NOMO-1 treated with dmso at 0.1 percent for 144 hours (cell line): ENCODE data around the gene GPR87.

Experiments used
- DNase-seq: peaks from one replicate; lab custom pipeline; 2025; ENCODE audit not compliant: unreplicated experiment; lab: John Stamatoyannopoulos, UW

The GPR87 gene

DNA sequence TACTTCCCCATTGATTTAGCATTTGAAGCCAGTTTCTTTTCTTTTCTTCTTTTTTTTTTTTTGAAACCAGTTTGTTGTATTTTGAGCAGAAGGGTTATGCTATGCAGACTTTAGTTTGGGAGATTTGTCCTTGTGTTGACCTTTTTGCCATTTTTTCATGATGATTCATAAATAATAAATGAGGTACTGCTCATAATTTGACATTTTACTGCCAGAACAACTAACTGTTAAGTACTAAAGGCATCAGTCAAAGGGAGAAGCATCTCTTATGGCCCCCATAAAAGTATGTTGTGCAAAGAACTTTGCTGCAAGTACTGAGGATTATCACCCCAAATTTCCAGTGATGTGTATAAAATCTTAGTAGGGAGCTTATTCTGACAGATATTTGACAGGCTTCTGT lies 1.7 kb upstream of the GPR87 start:
- no peak for DNase-seq

DNA sequence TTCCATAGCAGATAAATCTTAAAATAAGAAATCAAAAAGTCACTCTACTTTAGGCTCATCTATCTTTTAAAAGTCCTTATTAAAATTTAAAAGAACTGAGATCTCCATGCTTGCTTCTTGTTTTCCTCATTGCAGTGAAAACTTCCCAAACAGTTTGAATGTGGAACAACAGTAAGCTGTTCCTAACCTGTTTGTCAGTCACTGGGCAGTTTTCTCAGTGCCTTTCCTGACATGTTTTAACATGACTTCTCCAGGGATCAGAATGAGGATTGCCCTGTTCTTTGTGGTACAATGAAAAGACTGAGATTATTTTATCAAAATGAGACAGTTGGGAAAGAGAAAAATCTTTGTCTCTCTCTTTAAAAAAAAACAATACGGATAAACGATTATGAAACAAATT lies 774 bp downstream of the GPR87 start:
- DNase-seq = no peak

DNA sequence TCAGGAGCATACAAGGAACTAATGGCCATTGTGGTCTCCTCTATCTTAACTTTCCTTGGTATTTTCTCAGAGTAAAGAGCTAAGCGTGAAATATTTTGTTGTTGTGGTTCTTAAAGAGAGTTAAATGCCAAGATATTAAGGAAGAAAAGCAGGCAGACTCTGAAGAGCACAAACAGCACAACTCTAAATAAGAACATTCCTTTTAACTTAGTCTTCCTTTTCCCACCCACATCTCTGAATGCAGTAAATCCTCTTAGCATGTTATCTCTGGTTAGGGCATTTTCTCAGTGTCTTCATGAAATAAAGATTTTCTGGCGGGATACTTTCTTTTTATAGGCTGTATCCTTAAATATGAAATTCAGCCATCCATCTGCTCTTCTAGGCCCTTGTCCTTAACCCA lies 1.5 kb downstream of the GPR87 start:
- no peak for DNase-seq

DNA sequence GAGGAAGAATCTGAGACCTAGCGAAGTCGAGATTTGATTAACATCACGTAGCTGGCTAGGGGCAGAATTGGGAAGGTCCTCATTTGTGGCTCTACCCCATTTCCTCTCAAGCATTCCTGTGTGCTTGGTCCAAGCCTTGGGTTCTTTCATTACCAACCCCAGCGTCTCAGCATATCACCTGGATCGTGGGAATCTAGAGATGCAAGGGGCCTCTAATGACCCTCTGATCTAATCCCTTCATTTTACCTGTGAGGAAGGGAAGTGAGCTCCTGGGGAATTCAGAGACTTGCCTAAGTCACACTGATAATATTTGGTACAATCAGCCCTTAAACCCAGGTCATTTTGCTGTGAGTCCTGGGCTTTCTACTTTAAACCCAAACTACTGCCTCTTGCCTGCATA lies 2.0 kb downstream of the GPR87 start:
- DNase-seq = no peak

DNA sequence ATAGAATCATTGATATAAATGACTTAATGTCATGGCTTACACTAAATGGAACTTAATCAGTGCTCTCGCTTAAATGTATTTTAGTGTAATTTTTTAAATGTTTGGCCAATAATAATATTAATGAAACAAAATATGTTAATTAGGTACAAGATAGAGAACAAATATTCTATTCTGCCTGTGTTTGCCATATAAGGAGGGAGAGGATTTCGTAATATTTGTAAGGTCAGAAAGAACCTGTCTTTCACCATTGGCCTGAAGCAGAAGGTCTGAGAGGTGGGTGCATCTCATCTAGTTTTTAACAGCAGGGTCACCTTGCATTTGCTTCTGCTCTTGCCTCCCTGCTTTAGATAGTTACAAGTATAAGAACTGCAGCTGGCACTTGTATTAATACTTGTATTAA lies 2.5 kb downstream of the GPR87 start:
- no peak for DNase-seq

DNA sequence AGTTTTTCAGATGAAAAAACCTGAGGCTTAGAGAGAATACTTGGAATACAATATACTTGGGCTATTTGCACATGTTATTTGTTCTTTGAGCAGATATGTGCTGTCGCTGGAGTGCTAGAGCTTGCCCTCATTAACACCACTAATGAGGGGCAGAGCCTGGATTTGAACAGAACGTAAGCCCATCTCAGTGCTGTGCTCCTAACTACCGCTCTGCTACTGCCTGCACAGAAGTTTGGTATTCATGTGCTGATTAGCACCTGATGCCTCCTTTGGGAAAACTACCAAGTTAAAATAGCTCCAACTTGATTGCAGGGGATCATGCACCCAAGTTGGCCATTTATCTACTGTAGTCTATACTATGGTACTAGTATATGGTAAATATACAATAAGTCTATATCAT lies 3.6 kb downstream of the GPR87 start:
- no peak for DNase-seq

DNA sequence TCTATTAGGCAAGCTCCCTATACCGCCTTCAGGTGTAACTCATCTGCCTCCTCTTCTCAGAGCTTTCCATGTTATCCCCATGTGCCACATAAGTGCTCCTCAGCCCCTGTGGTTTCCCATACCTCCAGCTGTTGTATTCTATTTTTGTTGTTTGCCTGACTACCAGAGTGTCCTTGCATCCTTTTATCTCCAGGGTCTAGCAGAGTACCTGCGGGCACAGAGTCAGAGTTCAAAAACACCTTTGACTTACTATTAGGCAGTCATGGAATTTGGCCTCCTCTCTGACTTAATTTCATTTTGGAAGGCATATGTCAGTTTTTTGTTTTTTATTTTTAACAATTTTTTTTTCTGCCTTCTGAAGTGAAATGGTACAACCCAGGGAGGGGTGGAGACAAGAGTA lies 7.1 kb downstream of the GPR87 start:
- DNase-seq = no peak

DNA sequence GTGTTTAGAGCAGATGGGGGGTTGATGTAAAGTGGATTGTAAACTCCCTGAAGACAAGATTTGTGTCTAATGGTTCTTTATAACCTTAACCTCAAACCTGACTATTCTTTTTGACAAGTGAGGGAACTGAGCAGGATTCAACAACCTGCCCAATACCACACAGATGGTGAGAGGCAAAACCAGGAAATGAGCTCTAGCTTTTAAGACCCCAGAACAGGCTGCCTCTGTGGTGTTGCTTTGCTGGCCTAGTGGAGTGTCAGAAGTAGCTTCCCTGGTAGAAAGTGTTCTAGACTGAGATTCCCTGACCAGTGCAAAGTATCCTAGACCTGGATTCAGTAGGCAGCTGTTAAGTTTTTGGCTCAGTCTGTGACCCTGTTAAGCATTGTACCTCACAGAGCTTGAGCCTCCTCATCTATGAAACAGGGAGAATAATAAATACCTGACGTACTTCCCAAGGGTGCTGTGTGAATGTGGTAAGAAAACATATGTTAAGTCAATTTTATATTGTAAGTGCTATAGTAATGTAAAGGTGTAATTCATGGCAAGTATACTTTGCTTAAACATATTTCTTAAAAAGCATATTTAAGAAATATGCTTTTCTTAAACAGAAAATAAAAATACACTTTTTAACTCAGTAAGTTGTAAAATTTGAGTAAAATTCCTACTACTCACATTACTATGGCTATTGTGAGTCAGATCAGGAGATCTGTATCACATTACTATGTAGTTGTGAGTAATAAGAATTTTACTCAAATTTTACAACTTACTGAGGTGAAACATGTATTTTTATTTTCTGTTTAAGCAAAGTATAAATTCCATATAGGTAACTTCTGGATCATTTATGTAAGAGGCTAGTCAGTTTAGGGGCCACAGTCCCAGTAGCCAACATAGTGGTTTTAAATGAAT lies 8.8 kb downstream of the GPR87 start:
- DNase-seq = no peak

DNA sequence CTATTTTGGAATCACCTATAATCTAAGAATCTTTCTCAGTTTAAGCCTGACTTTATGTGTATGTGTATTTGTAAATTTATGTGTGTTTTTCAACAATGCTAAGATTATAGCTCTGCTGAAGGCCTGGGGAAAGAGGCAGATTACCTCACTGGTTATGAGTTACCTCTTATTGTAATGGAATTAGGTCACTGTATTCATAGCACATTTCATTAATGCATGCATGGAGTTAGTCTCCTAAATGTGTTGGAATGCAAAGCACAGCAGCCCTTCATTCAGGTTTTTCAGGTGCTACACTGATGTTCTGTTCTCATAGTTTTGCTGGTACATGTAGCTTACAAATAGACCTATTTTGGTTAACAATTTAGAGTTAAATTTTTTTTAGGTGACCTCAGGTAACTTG lies 9.5 kb downstream of the GPR87 start:
- no peak for DNase-seq

DNA sequence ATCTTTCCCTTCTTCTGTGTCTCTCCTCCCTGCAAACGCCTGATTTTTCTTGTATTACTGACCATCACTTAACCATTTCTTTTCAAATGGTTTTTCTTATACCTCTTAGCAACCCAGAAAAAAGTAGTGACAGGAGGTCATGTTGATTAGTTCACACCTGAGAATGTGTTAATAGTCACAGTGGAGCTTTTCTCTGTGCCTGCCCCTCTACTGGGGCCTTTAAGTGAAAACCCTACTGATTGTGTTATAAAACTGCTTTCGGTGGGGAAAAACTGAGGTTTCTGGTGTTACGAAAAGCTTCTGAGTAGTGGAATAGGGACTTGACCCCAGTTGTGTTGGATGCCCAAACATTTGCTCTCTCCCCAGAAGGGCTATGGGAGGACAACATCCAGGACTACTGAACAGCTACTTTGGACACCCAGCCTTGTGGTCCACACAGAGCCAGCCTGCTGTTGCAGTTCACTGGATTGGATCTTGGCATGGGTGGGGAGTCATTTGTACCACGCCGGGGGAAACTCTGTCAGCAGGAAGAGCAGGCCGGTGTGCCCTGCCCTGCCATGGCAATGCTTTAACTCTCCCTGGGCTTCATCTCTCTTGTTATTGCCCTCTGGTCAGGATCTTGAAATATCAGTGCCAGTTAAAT lies 10.3 kb downstream of the GPR87 start:
- DNase-seq = no peak

DNA sequence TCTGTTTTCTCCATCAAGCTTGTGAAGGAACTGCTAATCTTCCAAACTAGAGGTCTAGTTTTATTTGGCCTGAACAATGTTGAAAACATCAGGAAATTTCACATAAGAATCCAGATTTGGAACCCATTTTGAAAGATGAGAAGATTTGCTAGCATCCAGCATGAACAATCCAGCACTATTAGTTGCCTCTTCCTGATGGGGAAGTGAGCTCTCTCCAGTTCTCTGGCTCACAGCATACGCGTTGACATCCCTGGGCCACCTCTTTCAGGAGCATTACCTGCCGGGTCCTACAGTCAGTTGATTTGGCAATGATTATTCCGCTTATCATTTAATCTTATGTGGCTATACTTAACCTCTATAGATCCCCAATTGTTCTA lies 10.9 kb downstream of the GPR87 start:
- no peak for DNase-seq

DNA sequence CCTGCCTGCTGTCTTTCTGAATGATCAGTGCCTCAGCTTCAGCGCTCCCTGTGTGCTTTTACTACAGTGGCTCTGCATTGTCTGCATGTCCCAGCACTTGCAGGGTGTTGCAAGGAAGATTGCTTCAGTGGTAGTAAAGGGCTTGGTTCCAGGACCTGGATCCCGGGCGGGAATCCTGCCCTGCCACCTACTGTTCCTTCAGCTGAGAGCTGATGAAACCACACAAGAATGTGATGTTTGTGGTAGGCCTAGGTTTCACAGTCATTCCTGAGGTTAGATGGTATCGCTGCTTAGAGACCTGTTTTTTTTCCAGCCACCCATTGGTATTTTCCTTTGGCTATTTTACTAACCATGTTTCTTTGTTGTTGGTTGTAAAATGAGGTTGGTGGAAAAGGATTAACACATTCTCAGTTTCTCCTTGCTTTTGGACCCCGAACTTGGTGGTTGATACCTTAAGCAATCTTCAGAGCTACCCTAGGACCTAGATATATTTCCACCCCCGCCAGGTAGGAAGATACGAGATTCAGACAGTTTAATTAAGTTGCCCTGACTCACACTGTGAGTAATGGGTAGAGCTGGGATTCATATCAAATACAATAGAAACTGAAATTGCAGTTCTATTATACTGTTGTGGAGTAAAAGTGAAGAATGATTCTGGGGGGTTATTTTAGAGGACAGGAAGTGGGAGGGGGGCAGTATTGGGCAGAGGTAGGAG lies 11.4 kb downstream of the GPR87 start:
- DNase-seq = no peak

DNA sequence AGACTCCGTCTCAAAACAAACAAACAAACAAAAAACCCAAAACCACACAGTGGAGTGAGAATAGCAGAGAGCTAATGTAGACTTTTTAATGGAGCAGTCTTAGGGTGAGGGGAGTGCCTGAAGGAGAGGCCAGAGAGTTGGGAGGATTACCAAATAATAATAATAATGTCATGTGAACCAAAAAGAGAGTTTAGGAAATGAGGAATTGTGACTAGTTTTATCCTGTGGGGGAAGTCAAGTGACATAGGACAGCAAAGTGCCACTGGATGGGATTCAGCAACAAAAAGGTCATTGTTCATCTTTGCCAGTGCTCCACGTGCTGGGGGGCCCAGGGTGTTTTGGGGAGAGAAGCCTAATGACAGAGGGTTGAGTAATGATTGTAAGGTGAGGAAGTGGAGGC lies 12.9 kb downstream of the GPR87 start:
- DNase-seq = no peak

DNA sequence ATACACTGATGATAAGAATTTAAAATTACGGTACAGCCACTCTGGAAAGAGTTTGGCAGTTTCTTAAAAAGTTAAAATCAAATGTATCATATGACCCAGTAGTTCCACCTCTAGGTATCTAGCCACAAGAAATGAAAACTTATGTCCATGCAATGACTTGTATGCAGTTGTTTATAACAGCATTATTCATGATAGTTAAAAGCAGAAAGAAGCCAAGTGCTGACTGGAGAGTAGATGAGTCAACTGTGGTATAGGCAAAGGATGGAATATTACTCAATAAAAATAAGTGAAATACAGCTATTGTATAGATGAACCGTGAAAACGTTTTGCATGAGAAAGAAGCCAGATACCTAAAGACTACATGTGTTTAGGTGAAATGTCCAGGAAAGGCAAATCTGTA lies 14.8 kb downstream of the GPR87 start:
- DNase-seq = no peak

DNA sequence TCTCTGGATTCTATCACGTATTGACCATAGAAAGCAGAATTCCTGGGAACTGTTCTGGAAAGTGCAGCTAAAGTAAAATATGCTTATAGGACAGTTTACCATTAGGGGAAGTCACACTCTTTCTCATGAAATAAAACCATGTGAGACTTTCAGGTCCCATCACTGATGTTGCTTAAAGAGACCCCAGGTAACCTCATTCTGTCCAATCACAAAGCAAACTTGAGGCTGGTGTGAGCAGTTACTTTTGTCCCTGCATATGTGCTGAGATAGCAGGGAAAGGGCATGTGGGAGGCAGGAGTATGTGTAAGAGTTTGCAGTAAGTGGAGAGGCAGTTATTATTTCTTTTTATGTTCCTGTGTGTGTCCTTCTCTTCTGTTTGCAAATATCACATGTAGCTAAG lies 16.1 kb downstream of the GPR87 start:
- DNase-seq = no peak

DNA sequence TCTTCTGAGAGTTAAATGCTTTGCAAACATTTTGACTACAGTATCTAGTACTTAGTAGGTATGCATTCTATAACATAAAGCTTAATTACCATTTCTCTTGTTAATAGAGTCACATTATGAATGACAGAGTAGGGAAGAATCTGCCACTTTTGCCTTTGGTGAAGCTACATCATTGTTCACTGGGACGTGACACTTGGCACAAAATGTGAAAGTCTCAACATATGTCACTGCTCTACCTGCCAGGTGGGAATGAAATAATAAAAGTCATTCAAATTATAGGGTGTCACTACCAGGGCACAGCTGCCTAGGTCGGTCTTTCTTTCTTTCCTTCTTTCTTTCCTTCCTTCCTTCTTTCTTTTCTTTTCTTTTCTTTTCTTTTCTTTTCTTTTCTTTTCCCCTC lies 17.6 kb downstream of the GPR87 start:
- DNase-seq = no peak

DNA sequence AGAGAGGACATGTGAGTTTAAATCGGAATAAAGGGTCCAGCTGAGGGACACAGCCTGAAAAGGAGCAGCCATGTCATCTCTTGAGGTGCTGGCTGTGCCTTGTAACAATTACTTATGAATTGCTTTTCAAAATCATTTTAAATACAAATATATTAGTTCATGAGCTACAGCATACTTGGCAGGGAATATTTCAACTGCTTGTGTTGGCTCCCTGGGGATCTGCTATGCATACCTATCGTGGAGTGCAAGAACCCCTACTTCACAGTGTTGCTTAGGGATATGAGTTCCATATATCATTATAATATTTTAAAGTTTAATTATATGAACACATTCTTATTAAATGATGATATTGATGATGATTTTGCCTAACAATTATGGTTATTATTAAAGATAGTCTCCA lies 19.2 kb downstream of the GPR87 start:
- DNase-seq = no peak

DNA sequence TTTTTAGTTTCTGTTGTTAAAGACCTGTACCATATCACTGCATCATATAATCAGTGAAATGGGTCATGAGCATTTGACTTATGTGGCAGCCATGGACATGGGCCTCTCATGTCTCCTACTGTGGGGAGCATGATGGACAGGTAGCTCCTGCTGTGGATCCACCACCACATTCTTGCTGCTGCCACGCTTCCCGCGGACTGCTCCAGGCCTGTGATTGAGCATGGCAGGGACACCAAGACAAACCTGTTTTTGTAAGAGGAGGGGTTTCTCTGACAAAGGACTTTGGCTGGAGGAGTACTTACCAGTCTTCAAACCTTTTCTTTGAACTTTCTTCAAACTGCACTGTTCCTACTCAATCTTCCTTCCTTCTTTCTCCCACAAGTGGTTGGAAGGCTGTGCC lies 20.4 kb downstream of the GPR87 start:
- DNase-seq = no peak

DNA sequence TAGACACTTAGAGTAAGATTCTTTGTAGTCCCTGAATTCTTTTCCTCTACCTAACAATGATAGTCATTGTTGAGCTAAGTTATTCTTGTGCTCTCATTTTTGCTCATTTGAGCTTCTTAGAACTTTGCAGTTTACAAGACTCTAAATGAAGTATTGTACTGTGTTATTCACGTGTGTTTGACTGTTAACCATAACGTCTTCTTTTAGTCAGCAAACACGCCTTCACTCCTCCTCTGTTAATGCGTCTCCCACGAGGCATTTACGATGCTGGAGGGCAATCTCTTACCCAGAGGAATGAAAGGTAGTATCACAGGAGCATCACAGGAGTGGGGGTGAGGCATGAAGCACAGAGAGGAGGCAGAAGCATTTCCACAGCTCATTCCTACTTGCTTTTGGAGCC lies 23.5 kb downstream of the GPR87 start:
- DNase-seq = no peak

DNA sequence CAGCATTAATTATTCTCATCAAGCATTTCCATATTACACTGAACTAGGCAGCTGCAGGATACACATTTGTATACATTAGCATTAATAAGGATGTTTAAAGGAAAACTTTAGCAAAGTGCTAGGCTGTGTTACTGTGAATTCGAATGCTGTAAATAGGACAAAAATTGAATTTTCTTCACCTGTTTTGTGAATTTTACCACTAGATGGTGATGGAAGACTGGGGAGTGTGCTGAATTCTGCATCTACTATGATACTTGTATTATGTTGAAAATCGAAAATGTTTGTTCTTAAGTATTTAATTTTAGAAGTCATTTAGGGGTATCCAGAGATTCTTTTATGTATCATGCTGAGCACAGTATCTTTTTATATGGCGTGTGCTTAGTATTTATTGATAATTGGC lies 25.9 kb downstream of the GPR87 start:
- DNase-seq = peak; percentile 64

DNA sequence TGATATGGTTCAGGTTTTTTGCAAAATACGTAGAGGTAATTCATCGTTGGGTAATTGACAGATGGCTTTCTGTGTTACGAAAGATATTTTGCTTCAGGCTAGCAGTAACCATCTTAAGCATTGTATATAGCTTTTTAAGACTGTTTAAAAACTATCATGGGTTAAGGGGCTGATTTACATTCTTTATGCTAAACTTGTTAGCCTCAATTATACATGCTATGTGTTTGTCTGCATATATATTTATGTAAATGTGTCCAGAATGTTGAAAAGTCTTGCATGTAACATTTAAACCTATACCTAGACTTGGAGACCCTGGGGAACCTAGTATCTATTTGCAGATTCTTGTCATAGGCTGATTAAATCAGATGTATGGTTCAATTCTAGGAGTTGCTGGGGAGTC lies 27.2 kb downstream of the GPR87 start:
- DNase-seq = no peak

DNA sequence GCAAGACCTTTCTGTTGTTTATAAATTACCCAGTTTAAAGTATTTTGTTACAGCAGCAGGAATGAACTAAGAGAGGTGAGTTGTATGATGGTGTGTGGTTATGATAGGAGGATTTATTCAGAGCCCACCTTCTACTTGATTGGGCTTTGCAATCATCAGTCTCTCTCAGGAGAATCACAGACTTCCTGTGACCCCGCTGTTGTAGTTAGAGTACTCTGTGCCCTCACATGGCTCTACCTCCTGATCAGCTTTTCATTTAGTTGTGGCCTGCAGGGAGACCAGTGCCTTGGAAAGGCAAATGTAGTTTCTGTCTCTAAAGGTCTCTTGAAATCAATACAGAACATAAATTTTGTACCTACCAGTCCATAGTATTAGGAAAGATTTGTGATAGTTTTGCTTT lies 30.7 kb downstream of the GPR87 start:
- no peak for DNase-seq
